GM21619 (cell line): ENCODE results near the gene PCCA.

ENCODE experiments used
- ATAC-seq: cut with Tn5 transposase; IDR thresholded peaks from one replicate; pipeline ENCODE4 v1.9.1; 2021; ENCODE audit not compliant: unreplicated experiment

The PCCA gene

GRCh38 chr13:100497389-100497788, 408.5 kb downstream of the PCCA start:
- no peak for ATAC-seq

DNA sequence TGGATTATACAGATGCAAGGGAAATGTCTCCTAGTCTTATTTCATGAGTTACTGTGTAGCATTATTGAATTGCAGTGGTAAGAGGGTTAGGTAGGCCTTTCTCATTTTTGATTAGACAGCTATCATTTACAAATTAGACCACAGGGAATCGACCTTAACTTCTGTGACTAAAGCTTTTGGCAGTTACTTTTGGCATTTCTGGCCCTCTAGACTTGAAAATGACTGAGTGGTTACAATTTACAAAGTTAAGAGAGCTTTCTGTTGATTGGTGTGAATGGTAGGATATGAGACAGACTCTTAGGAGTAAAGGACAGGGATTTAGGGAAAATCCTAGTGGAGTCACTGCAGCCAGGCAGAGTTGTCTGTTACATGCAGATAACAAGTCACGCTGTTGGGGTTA, 413.6 kb downstream of the PCCA start:
- no peak for ATAC-seq

- no peak for ATAC-seq
Measured at GRCh38 chr13:100503622-100504021, 414.7 kb downstream of the PCCA start.

DNA sequence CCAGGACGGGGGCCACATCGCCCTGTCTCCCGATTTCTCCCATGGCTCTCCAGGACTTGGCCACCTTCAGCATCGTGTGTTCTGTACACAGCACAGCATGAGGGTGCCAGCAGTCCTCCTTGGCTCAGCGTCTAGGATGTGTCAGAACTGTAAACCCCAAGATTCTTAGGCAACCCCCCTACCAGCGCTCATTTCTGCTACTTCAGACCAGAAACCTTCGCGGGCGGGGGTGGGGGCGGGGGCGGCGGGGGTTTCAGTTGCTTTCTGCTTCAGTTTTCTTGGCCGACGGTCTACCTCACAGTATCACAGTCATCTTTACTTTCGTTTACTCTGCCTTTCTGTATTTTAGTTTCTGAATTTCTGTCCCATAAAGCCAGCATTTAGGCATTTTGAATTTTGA, 417.3 kb downstream of the PCCA start:
- ATAC-seq: peak; percentile 75

DNA sequence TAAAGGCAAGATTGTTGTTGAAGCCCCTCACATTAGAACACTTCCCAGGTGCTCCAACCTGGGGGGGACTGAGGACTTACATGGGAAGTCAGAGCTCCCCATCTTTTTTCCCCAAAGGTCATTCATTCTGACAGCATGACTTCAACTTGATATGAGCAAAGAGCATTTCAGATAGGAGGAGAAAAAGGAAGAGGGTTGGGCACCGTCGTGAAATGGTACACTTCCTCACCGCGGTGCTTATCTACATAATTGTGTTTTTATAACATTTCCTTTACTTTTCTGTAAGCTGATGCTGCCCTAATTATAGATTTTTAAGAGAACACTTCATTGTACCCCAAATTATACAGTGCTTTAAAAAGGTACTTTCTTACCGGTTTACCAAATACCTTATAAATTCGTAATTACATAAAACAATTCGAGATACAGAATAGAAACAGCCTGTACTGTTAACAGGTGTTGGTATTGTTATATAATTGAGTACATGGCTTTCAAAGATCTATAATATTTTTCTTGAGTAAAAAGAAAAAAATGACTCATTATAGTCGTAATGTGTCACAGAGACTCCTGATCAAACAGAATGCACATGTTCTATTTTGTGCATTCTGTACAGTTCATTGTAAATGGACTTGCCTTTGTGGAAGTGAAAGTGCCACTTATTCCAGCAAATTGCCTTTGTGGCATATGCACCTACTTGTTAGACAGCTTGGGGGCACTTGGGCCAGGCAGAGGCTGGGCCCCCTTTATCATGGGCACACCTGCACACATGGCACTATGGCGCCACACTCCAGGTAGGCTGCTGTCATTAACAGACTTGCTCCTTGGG, 417.9 kb downstream of the PCCA start:
- ATAC-seq: peak; percentile 47

GRCh38 chr13:100508455-100508854, 419.6 kb downstream of the PCCA start:
- no peak for ATAC-seq

DNA sequence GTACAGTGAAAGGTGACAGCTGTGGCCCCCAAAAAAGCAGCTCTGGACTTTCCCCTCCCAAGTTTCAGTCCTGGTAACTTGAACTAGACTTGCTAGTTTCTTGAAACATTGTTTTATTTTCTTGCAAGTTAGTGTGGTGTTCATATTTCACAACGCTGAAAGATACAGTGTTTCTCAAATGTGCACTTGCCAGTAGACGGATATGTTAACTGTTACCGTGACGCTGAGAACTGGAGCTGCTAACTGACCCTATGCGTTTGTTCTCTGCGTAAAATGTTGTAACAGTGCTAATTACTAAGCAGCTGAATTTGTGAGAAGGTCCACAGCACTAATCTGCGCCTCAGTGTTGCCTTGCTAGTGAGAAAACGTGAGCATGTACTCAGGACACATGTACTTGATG, 420.1 kb downstream of the PCCA start:
- ATAC-seq: no peak

GRCh38 chr13:100510208-100510957, 421.5 kb downstream of the PCCA start:
- ATAC-seq: no peak

DNA sequence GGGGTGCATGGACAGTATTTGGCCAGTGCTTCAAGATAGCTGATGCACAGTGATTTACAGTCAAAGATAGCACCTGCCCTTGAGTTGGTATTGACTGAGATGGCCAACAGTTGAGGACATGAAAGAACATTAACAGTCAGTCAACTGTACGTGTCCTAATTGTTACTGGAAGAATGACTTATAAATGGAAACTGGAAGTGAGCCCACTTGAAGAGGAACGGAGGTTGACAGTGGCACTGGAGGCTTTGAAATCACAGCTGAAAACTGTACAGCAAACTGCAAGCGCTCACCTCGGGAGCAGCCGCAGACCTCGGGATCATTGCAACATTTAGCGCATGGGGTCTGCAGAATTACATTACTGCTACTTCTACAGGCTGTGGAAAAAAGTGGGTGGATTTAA, 422.6 kb downstream of the PCCA start:
- no peak for ATAC-seq

- ATAC-seq: no peak
Measured at GRCh38 chr13:100512422-100512821, 423.5 kb downstream of the PCCA start.

DNA sequence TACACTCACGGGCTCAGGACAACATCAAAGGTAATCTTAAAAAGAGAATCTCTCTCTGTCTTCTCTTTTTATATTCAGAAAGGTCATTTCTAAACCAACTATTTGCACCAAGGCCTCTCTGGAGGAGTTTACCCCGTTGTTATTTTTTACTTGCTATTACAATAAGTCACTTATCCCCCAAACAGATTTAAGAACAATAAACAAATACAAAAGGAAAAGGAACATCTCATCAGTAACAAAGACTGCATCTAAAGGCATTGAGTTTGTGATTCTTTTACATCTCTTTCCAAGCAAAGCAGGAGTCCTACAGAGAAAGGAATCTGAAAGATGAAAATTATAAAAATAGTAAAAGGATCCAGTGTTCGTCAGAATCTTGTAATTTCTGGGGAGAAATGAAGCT, 424.3 kb downstream of the PCCA start:
- no peak for ATAC-seq

- no peak for ATAC-seq
Measured at GRCh38 chr13:100513987-100514670, 425.2 kb downstream of the PCCA start.

- peak; percentile 91 for ATAC-seq
Measured at GRCh38 chr13:100514788-100515409, 426.0 kb downstream of the PCCA start.

DNA sequence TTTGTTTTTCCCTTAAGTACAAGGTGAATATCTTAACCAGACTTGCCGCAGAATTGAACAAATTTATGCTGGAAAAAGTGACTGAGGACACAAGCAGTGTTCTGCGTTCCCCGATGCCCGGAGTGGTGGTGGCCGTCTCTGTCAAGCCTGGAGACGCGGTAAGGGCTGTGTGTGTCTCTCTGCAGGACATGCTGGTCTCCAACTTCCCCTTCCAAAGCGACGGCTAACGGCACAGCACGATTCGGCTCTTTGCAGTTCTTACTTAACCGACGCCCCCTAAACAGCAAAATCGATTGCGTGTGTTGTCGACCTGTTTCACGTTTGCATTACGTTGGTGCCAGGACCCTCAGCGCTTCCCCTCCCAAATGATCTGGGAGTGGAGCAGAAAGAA, 426.5 kb downstream of the PCCA start:
- no peak for ATAC-seq

- ATAC-seq: no peak
Measured at GRCh38 chr13:100517135-100517534, 428.2 kb downstream of the PCCA start.

DNA sequence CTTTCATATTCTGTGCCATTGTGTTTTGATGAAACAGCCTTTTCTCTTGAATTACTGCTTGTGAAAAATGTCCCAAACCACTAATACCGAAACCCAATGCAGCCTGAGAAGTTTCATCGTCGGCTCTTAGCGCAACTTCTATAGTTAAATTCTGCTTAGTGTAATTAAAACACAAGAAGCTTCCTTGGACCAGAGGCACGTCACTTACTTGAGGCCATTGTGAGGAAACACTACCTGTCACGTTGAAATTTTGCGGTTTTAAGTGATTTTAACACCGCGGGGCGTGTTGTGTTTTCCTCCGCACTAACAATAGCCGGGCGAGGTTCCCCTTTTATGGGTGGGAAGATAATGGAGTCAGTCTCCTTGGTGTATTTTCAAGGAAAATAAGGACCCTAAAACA, 428.8 kb downstream of the PCCA start:
- ATAC-seq: no peak

GRCh38 chr13:100518394-100519062, 429.6 kb downstream of the PCCA start:
- ATAC-seq: no peak

GRCh38 chr13:100519626-100520025, 430.7 kb downstream of the PCCA start:
- ATAC-seq: no peak

GRCh38 chr13:100520936-100521850, 432.3 kb downstream of the PCCA start:
- no peak for ATAC-seq
